Esophagus muscularis mucosa (tissue), 4 donors: Measurements from ENCODE around the gene ADAMTS14. TPM values are rescaled to one million over a fixed set of nuclear protein-coding genes. Genes with fewer than 3 reads are reported as not detected.
A peak's percentile ranks its signal among the peaks of the same experiment; 100 is the strongest.

Experiments
- DNase-seq: peaks from one replicate; pipeline ENCODE4 v3.0.0-alpha.2; 2017; ENCODE audit errors: extremely low spot score
- H3K27ac ChIP-seq, 4 donors: fragments of 200-600 bp; sonication (generic); replicated peaks in 1 of 4; 1 replicate in 3 of 4; 2 replicates in 1 of 4; pipeline ENCODE4 v1.5.1; 2016 to 2019; ENCODE audit warnings: mild to moderate bottlenecking in 1 of 4
- H3K27me3 ChIP-seq, 4 donors: fragments of 200-600 bp; sonication (generic); one replicate each; pipeline versions ENCODE4 v1.5.1 to v1.6.0; 2016 to 2019
- H3K36me3 ChIP-seq, 4 donors: fragments of 200-600 bp; sonication (generic); one replicate each; pipeline ENCODE4 v1.5.1; 2016 to 2019
- H3K4me1 ChIP-seq, 4 donors: fragments of 200-600 bp; sonication (generic); one replicate each; pipeline ENCODE4 v1.5.1; 2016 to 2019
- H3K4me3 ChIP-seq, 4 donors: fragments of 200-600 bp; sonication (generic); 1 replicate in 2 of 4; 2 replicates in 2 of 4; pipeline ENCODE4 v1.5.1; 2016 to 2019; ENCODE audit warnings: mild to moderate bottlenecking in 4 of 4, moderate library complexity in 1 of 4
- H3K9me3 ChIP-seq, 4 donors: fragments of 200-600 bp; sonication (generic); 1 replicate in 3 of 4; 2 replicates in 1 of 4; pipeline ENCODE4 v1.5.1; 2016 to 2019
- EP300 ChIP-seq: sonication (generic); formaldehyde crosslinking; IDR thresholded peaks from one replicate; pipeline ENCODE4 v1.6.1; 2017; ENCODE audit warnings: antibody characterized with exemption
- POLR2A ChIP-seq: fragments of 450-650 bp; IDR thresholded peaks from one replicate; pipeline ENCODE4 v1.6.1; 2017; ENCODE audit warnings: antibody characterized with exemption, moderate library complexity, mild to moderate bottlenecking, low read depth
- POLR2AphosphoS5 ChIP-seq, 2 donors: sonication (generic); formaldehyde crosslinking; IDR thresholded peaks; one replicate each; pipeline ENCODE4 v1.6.1; 2017; ENCODE audit warnings: antibody characterized with exemption in 2 of 2
- WGBS: methylation state at CpG from one replicate; pipeline ENCODE4 v1.1.5; 2018; 5-methylcytosine and 5-hydroxymethylcytosine counted together
- intact Hi-C: fragments of 100-400 bp; cut with DNase I; formaldehyde crosslinking; loops from one replicate; pipeline ENCODE4 v1.15.1; 2023
- total RNA-seq, 4 donors: library from RNA; depleted of rRNA; stranded (reverse); fragments of >200 nt; gene quantifications; one replicate each; pipeline versions ENCODE4 v1.1.0 to v1.2.1, GENCODE V29; 2016
- TF ChIP-seq, protein P1 (sequence below), 3 experiments: fragments of 200-600 bp in 2 of 3; fragments of 450-650 bp in 1 of 3; sonication (generic) in 2 of 3; IDR thresholded peaks; one replicate each; pipeline ENCODE4 v1.5.1; 2017 to 2019; ENCODE audit warnings: antibody characterized with exemption in 3 of 3, mild to moderate bottlenecking in 2 of 3, moderate library complexity in 1 of 3

Gene ADAMTS14, protein sequence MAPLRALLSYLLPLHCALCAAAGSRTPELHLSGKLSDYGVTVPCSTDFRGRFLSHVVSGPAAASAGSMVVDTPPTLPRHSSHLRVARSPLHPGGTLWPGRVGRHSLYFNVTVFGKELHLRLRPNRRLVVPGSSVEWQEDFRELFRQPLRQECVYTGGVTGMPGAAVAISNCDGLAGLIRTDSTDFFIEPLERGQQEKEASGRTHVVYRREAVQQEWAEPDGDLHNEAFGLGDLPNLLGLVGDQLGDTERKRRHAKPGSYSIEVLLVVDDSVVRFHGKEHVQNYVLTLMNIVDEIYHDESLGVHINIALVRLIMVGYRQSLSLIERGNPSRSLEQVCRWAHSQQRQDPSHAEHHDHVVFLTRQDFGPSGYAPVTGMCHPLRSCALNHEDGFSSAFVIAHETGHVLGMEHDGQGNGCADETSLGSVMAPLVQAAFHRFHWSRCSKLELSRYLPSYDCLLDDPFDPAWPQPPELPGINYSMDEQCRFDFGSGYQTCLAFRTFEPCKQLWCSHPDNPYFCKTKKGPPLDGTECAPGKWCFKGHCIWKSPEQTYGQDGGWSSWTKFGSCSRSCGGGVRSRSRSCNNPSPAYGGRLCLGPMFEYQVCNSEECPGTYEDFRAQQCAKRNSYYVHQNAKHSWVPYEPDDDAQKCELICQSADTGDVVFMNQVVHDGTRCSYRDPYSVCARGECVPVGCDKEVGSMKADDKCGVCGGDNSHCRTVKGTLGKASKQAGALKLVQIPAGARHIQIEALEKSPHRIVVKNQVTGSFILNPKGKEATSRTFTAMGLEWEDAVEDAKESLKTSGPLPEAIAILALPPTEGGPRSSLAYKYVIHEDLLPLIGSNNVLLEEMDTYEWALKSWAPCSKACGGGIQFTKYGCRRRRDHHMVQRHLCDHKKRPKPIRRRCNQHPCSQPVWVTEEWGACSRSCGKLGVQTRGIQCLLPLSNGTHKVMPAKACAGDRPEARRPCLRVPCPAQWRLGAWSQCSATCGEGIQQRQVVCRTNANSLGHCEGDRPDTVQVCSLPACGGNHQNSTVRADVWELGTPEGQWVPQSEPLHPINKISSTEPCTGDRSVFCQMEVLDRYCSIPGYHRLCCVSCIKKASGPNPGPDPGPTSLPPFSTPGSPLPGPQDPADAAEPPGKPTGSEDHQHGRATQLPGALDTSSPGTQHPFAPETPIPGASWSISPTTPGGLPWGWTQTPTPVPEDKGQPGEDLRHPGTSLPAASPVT
- total RNA-seq: under 1 TPM in 2 of 4 donors, not detected in 2; 0.13 to 0.50 TPM

DNA sequence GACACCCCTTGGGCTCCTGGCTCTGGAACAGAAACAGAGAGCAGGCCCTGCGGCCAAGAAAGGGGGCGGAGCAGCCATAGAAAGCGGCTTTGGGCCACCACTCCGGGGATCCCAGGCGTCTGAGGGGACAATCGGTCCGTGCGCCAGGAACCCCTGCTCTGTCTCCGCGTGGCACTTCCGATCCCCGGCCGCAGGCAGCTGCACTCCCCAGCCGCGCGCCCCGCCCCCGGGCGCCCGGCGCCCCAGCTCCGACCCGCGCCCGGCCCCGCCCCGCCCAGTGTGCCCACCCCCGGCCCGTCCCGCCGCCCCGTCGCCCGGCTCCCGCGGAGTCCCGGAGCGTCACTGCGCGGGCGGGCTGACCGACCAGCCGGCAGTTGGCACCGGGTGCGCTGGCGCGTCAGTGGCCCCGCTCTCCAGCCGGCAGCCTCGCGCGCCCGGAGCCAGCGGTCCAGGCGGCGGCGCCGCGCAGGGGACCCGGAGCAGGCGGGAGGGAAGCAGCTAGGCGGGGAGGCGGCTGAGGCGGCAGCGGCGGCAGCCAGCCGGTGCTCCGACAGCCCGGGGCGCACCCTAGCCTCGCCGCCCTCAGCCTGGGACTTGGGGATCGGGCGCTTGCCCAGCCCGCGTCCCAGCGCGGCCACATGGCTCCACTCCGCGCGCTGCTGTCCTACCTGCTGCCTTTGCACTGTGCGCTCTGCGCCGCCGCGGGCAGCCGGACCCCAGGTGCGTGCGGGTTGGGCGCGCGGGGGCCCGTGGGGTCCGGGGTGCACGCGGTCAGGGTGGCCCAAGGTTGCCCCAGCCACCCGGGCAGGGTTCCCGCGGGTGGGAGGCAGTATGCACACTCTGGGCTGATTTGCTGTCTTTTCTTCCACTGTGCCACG is at the start of gene ADAMTS14:
TSS of gene ADAMTS14 (plus strand) at position 342 of the 878 bp plus-strand sequence. CDS start at position 639, 297 bp downstream.
- no peaks in the 10 kb centered on the region for H3K36me3 ChIP-seq
- TF ChIP-seq POLR2AphosphoS5 (IDR thresholded peaks at IDR 0.05): no peak
- no peak for TF ChIP-seq POLR2A
- no peak for TF ChIP-seq EP300
- TF ChIP-seq, protein P1, sequence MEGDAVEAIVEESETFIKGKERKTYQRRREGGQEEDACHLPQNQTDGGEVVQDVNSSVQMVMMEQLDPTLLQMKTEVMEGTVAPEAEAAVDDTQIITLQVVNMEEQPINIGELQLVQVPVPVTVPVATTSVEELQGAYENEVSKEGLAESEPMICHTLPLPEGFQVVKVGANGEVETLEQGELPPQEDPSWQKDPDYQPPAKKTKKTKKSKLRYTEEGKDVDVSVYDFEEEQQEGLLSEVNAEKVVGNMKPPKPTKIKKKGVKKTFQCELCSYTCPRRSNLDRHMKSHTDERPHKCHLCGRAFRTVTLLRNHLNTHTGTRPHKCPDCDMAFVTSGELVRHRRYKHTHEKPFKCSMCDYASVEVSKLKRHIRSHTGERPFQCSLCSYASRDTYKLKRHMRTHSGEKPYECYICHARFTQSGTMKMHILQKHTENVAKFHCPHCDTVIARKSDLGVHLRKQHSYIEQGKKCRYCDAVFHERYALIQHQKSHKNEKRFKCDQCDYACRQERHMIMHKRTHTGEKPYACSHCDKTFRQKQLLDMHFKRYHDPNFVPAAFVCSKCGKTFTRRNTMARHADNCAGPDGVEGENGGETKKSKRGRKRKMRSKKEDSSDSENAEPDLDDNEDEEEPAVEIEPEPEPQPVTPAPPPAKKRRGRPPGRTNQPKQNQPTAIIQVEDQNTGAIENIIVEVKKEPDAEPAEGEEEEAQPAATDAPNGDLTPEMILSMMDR (IDR thresholded peaks at IDR 0.05): no peak
- peak within 1 kb of the TSS; percentile 48 to 59 (median 52) for H3K4me3 ChIP-seq
- no peak within 1 kb of the TSS for H3K27ac ChIP-seq
- intact Hi-C loops: no loop called here
- H3K4me1 ChIP-seq: peaks cover 16 to 35% (median 23%) of the 10 kb centered on the region in 4 donors
- no peaks in the 10 kb centered on the region for H3K9me3 ChIP-seq
- WGBS: 1% methylated on average over 38 of the region's 100 CpGs
- no peak for DNase-seq
- H3K27me3 ChIP-seq: peaks cover 0 to 60% (median 3%) of the 10 kb centered on the region in 4 donors

DNA sequence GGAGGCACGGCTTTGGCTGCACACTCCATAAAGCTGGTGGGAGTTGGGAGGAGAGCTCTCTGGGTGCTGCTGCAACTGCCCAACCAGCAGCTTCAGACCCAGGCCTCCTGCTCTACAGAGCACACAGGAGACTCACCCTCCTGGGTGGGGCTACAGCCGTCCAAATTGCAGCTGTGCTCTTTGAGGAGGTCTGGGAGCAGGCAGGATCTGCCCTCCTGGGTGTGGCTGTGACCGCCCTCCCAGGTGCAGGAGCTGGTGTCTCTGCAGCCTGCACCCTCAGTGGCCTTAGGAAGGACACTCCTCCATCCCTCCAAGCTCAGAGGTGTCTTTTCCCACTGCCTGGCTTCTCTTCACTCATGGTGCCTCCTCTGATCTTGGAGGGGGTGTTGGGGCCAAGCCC is 49.8 kb upstream of the ADAMTS14 start:
- Histone ChIP-seq H3K27ac (no peak overlapping the region), H3K27me3 (peaks cover 0 to 3% (median 0%) of the 10 kb centered on the region in 4 donors), H3K4me3 (no peak overlapping the region), H3K36me3 (no peaks in the 10 kb centered on the region), H3K9me3 (peaks cover 0 to 23% (median 14%) of the 10 kb centered on the region in 4 donors), H3K4me1 (no peaks in the 10 kb centered on the region)
- 86% methylated on average over 1 of the region's 3 CpGs for WGBS
- intact Hi-C loops: no loop called here
- no peak for DNase-seq
- TF ChIP-seq POLR2AphosphoS5 (IDR thresholded peaks at IDR 0.05) (no peak), POLR2A (no peak), EP300 (no peak)
- TF ChIP-seq, protein P1 (IDR thresholded peaks at IDR 0.05): no peak

DNA sequence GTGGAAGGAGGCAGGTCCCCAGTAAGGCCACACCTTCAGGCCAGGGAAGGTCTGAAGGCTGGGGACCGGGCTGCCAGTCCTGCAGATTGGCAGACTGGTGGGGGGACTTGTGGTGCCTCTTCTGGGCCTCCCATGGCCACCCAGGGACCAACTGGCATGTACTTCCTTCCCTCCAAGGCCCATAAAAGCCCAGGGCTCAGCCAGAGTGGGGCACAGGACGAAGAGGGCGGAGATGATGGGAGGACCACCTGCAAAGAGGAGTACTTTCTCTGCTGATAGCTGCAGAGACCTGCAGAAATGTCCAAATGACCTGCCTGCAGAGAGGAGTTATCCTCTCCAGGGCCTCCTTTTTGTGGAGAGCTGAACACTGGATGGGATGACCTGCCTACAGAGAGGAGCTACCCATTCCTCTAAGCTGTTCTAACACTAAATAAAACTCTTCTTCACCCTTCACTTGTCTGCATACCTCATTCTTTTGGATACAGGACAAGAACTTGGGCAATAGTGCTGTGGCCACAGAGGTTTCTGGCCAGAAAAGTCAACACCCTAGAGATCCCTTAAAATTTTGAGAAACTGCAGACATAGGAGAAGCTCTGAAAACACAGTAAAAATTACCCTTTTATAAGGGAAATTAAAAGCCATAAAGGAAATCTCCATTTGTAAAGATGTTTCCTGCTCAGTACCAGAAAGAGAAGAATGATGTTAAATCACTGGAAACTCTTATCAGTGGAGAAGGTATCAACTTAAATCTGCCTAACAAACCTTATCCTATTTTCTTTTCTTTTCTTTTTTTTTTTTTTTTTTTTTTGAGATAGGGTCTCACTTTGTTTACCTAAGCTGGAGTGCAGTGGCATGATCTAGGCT is 49.1 kb upstream of the ADAMTS14 start:
- 100% methylated on average over 3 of the region's 3 CpGs for WGBS
- H3K4me3 ChIP-seq: no peak overlapping the region
- H3K4me1 ChIP-seq: no peaks in the 10 kb centered on the region
- H3K36me3 ChIP-seq: no peaks in the 10 kb centered on the region
- peaks cover 0 to 3% (median 0%) of the 10 kb centered on the region in 4 donors for H3K27me3 ChIP-seq
- peaks cover 0 to 29% (median 18%) of the 10 kb centered on the region in 4 donors for H3K9me3 ChIP-seq
- TF ChIP-seq EP300 (no peak), POLR2AphosphoS5 (IDR thresholded peaks at IDR 0.05) (no peak), POLR2A (no peak)
- TF ChIP-seq, protein P1 (IDR thresholded peaks at IDR 0.05): no peak
- DNase-seq: no peak
- H3K27ac ChIP-seq: no peak overlapping the region
- intact Hi-C loops: no loop called here
